Mononuclear cell (primary cell): Measurements from ENCODE around the gene SUMF1. TPM values are rescaled to one million over a fixed set of nuclear protein-coding genes. Genes with fewer than 3 reads are reported as not detected.

ENCODE experiments used
- H3K27me3 ChIP-seq: 2 replicates; pipeline ENCODE4 v1.6.0; 2011; ENCODE audit warnings: low read length, control low read depth; ENCODE audit not compliant: insufficient read depth
- H3K4me1 ChIP-seq: 2 replicates; pipeline ENCODE4 v1.5.1; 2011; ENCODE audit warnings: mild to moderate bottlenecking, low read length, control low read depth; ENCODE audit not compliant: insufficient read depth
- H3K4me3 ChIP-seq: 2 replicates; pipeline ENCODE4 v1.5.1; 2011; ENCODE audit warnings: mild to moderate bottlenecking, low read length, moderate library complexity
- H3K9me3 ChIP-seq: 2 replicates; pipeline ENCODE4 v1.5.1; 2011; ENCODE audit warnings: low read depth, mild to moderate bottlenecking, control low read depth, low read length
- total RNA-seq: library from RNA; depleted of rRNA; stranded (reverse); fragments of >200 nt; gene quantifications from one replicate; pipeline ENCODE4 v1.2.3, GENCODE V29; 2012

Gene SUMF1
- total RNA-seq, 1 donor, result 31.7 TPM

DNA sequence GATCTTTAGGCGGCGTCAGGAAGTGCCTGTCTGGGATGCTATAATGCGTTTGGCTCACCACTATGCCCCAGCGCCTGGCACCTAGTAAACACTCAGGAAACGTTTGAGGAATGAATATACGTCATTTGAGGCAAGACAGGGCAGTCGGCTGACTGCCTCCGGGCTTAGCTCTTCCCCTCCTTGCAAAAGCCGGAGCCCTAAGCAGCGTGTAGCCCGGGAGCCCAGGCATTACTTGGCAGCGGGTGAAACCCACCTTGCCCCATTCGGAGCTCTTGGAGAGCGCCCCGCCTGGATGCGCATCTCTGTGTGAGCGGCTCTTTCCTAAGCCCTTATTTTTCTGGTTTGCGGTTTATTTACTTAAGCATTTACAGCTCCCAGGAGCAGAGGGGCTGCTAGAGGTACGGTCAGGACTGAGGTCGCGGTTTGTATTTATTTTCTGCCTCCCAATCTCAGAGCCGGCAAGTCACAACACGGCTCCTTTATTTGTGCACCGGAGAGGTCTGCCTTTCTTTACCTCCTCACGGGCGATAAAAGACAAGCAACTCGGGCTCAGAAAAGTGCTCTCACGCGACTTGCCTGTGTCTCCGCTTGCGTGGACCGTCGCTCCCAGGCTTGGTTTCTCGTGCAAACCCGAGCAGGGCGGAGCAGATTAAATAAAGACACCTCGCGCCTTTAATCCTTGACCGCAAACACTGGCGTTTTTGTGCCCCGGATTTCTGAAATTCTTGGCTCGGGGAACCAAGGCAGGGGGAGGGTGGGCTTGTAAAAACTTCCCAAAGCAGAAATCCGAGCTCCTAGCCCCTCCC, 25.3 kb upstream of the SUMF1 start:
- H3K4me3 ChIP-seq, result peak overlapping the region; percentile 75

DNA sequence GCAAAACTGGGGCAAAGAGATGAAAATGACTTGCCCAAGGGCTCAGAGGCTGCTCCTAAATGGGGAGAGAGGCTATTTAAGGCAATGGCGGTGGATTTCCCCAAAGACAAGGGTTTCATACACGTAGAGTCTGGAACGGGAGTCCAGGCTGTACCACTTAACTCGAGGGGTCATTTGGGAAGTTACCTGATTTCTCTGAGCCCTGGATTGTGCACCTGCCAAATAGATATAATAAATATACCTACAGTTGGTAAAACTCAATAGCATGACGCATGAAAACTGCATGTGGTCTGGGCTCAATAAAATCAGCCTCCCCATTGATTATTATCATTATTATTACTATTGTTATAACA, 24.8 kb upstream of the SUMF1 start:
- peaks cover 4% of the 10 kb centered on the region for H3K27me3 ChIP-seq
- H3K4me1 ChIP-seq, result peaks cover 39% of the 10 kb centered on the region
- H3K9me3 ChIP-seq, result no peaks in the 10 kb centered on the region
- peak overlapping the region; percentile 75 for H3K4me3 ChIP-seq

More for the DNA sequence above, 25.3 kb upstream of the SUMF1 start:
- Histone ChIP-seq H3K4me1 (peaks cover 39% of the 10 kb centered on the region), H3K27me3 (peaks cover 4% of the 10 kb centered on the region), H3K9me3 (no peaks in the 10 kb centered on the region)

DNA sequence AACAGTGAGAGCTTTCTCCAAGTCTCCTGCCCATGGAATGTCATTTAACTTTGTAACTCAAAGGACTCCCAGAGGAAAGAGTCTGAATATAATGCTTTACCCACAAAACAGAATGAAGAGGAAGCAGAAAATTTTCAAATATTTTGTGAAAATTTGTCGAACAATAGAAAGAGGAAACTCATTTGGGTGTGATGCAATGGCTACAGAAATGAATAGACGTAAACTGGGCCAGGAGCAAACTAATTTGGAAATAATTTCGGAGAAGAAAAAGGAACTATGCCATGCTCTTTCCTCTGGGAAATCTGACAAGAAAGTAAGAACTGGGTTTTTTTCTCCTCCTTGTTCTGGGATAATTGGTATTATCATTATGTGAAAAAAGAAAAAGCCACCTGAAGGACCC, 11.2 kb upstream of the SUMF1 start:
- Histone ChIP-seq H3K27me3 (no peaks in the 10 kb centered on the region), H3K4me3 (no peak overlapping the region), H3K4me1 (peaks cover 52% of the 10 kb centered on the region), H3K9me3 (no peaks in the 10 kb centered on the region)

DNA sequence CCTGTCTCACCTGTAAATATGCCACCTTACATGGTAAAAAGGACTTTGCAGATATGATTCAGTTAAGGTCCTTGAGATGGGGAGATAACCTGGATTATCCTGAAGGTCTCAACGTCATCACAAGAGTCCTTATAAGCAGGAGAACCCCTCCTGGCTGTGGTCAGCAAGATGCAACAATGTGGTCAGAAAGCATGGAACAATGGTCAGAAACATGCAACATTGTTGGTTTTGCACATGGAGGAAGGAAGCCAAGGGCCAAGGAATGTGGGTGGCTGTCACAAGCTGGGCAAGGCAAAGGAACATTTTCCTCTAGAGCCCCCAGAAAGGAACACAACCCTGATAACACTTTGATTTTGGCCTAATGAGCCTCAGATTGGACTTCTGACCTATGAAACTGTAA, 9.4 kb upstream of the SUMF1 start:
- peaks cover 56% of the 10 kb centered on the region for H3K4me1 ChIP-seq
- no peak overlapping the region for H3K4me3 ChIP-seq
- no peaks in the 10 kb centered on the region for H3K9me3 ChIP-seq
- no peaks in the 10 kb centered on the region for H3K27me3 ChIP-seq

DNA sequence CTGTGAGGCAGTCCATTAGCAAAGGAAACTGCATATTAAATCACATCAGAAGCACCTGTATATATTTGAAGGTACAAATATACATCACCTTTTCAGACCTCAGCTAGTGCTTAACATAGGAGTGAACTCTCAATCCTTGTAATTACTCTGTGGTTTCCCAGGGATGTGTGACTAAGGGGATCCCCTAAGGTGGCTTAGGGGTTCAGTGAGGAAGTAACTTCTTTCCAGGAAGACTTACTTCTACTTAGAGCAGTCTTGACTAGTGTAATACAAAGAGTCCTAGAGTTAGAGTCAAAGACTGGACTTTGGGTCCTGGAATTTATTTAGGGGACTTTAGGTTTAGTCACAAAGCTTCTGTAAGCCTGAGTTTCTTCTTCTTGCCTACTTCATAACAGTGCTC, 8.7 kb upstream of the SUMF1 start:
- H3K4me1 ChIP-seq, result peaks cover 56% of the 10 kb centered on the region
- no peaks in the 10 kb centered on the region for H3K27me3 ChIP-seq
- no peaks in the 10 kb centered on the region for H3K9me3 ChIP-seq
- no peak overlapping the region for H3K4me3 ChIP-seq

DNA sequence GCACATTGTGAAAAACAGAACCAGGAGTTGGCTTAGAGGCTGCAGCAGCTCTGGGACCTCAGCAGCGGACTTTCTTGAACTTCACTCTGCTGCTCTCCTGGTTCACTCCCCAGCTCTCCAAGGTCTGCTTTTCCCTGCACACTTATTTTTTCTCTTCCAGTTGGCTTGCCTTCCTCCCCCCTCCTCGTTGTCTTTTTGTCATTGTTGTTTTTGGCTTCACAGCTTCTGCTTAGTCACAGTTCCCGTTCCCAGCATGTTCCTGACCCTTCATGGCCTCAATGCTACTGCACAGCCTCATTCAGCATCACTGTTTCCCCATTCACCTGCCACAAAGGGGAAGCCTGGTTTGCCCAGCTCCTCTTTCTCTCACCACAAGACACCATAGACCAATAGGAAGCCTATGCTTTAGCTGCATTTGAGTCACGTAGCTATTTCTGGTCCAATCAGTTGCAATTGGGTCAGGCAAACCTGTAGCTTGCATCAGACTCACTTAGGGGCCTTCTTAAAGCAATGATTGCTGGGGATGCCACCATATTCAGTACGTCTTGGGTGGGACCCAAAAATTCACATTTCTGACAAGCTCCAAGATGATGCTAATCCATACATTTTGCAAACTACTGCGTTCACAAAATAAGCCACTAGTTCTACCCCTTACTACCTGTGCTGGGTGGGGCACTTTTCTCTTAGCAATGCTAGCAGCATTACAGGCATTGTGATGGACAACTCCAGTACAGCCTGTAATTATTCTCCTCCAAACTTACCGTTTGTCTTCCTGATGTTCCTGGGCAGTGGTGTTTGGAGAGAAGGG, 7.8 kb upstream of the SUMF1 start:
- H3K4me3 ChIP-seq, result no peak overlapping the region
- no peaks in the 10 kb centered on the region for H3K9me3 ChIP-seq
- peaks cover 56% of the 10 kb centered on the region for H3K4me1 ChIP-seq
- no peaks in the 10 kb centered on the region for H3K27me3 ChIP-seq

DNA sequence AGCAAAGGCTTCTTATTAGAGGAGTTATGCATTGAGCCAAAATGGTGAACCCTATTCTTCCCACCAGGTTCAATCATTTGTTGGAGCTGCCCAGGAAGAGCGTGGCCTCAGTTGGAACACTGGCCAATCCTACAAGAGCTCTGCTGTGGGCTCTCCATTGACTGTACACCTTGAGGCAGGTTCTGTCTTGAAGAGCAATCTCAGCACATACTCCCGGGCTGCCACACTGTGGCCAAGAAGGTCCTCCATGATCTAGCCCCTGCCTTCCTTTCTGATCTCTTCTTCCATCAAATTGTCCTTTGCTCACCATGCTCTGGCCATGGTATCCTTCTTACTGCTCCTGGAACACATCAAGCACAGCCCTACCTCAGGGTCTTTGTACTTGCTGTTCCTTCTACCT, 5.7 kb upstream of the SUMF1 start:
- peaks cover 41% of the 10 kb centered on the region for H3K4me1 ChIP-seq
- H3K27me3 ChIP-seq, result no peaks in the 10 kb centered on the region
- H3K9me3 ChIP-seq, result no peaks in the 10 kb centered on the region
- no peak overlapping the region for H3K4me3 ChIP-seq

DNA sequence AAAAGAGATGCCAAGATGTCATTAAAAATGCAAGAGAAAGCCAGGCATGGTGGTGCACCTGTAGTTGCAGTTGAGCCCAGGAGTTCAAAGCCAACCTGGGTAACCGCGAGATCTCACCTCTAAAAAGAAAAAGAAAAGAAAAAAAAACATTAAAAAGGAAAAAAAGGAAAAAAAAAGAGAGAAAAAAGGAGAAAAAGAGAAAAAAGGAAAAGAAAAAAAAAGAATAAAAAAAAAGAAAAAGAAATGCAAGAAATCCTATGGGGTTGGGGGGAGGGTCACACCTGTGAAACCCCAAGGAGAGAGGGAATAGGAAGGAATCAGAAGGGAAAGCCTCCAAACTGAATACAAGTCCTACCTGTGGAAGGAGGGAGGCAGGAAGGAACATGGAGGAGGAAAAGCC, 5.2 kb upstream of the SUMF1 start:
- Histone ChIP-seq H3K4me3 (no peak overlapping the region), H3K9me3 (no peaks in the 10 kb centered on the region), H3K4me1 (peaks cover 39% of the 10 kb centered on the region), H3K27me3 (no peaks in the 10 kb centered on the region)

DNA sequence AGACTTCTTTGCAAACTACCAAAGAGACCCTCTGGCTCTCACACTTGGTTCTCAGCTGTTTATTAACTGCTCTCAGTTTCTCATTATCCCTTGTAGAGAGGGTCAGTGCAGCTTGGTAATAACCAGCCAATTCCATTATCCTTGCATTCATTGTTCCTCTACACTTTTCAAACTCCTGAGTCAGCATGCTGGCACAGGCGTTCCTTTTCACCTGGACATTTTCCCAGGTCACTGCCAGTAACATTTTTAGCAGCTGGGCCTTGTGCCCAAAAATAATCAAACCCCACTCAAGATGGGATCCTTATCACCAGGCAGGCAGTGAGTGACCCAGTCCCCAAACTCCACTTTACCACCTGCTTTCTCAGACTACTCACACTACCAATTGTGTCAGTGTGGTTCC, 4.8 kb upstream of the SUMF1 start:
- Histone ChIP-seq H3K4me1 (peaks cover 37% of the 10 kb centered on the region), H3K9me3 (no peaks in the 10 kb centered on the region), H3K27me3 (no peaks in the 10 kb centered on the region), H3K4me3 (no peak overlapping the region)

DNA sequence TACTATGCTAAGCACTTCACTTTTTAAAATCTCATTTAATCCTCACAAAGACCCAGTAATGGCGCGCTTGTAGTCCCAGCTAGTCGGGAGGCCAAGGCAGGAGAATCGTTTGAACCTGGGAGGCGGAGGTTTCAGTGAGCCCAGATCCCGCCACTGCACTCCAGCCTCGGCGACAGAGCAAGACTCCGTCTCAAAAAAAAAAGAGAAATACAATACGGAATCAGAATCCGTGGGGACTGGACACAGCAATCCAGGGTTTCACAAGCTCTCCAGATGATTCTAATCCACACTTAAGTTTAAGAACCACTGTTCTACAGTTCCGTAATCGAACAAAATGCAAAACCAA, 426 bp upstream of the SUMF1 start:
- Histone ChIP-seq H3K4me3 (peak overlapping the region; percentile 68), H3K4me1 (peaks cover 24% of the 10 kb centered on the region), H3K27me3 (no peaks in the 10 kb centered on the region), H3K9me3 (no peaks in the 10 kb centered on the region)

DNA sequence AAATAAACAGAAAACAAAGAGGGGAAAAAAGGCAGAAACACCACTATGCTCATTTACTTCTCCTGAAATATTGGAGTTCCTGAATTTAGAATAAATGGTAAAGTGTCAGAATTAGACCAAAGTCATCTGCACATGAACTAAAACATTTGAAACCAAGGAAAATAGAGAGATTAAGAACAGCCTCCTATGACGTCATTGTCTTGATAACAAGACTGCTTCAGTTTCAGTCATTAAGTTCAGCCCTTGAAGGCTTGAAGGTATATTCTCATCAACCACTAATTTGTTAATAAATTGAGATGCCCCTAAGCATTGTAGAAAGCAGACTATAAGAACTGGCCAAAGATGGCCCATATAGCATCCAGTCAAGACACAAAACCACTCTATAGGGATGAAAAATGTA, 2.5 kb downstream of the SUMF1 start:
- Histone ChIP-seq H3K4me1 (peaks cover 34% of the 10 kb centered on the region), H3K27me3 (no peaks in the 10 kb centered on the region), H3K9me3 (no peaks in the 10 kb centered on the region), H3K4me3 (no peak overlapping the region)

DNA sequence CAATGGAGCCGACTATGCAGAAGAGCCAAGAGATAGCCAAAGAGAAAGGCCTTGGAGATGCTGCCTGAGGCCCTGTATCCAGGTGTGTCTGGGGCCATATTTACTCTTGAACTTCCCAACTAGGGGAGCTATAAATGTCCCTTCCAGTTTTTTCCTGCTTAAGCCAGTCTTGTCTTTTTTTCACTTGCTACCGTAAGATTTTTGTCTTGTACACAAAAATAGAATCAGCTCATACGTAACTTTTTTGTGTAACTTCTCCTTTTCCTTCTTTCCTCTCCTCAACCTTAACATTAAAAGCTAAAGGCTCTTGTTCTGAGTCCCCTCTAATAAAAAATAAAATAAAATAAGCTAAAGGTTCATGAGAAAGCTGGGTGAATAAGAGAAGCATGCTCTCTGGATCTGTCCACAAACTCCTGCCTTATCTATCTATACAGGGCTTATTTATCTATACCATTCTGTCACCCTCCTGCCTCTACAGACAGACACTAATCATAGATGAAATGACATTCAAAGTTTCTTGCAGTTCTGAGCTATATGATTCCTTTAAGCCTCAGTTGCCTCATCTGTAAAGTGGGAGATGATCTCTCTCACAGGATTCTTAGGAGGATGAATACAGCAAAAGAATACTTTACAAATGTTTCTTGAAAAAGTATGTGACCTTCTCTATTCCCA, 4.6 kb downstream of the SUMF1 start:
- H3K4me1 ChIP-seq, result peaks cover 33% of the 10 kb centered on the region
- no peaks in the 10 kb centered on the region for H3K9me3 ChIP-seq
- H3K4me3 ChIP-seq, result no peak overlapping the region
- H3K27me3 ChIP-seq, result no peaks in the 10 kb centered on the region

DNA sequence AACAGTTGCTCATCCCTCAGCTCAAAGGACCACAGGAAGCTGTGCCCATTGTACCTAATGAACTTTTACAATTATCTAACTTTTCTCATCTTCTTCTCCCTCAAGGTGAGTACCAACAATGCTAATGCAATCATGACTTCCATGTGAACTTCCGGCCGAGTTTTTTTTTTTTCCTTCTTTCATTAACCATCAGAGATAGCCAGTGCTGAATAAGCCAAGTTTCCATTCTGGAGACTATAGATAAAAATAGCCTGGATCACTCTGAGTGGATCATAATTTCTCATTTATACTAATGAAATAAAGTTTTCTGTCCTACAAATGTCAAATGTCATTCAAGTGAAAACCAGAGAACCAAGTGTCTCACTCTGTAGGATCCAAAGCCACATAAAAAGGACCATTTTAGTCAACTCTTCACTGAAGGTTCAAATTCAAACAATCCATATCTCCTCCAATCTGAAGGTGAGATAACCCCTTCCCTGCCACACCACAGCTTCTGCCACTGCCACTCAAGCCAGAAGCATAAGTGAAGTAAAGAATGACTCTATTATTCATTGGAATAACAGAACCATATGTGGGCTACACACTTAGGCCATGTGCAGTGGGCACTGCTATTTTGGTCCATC, 5.5 kb downstream of the SUMF1 start:
- no peak overlapping the region for H3K4me3 ChIP-seq
- H3K27me3 ChIP-seq, result no peaks in the 10 kb centered on the region
- peaks cover 27% of the 10 kb centered on the region for H3K4me1 ChIP-seq
- no peaks in the 10 kb centered on the region for H3K9me3 ChIP-seq

DNA sequence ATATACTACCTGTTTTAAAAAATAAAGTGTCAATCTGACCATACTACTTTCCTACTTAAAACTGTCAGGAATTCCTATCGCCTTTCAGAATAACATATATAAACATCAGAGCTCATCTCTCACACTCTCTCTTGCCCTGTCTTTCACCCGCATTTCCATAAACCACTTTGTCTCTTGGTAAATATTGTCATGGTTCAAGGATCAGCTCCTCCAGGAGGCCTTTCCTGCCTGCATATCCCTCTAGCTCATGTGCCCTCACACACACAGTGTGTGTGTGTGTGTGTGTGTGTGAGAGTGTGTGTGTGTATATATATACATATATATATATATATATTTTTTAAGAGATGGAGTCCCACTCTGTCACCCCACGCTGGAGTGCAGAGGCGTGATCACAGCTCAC, 6.7 kb downstream of the SUMF1 start:
- Histone ChIP-seq H3K4me3 (no peak overlapping the region), H3K27me3 (no peaks in the 10 kb centered on the region)

DNA sequence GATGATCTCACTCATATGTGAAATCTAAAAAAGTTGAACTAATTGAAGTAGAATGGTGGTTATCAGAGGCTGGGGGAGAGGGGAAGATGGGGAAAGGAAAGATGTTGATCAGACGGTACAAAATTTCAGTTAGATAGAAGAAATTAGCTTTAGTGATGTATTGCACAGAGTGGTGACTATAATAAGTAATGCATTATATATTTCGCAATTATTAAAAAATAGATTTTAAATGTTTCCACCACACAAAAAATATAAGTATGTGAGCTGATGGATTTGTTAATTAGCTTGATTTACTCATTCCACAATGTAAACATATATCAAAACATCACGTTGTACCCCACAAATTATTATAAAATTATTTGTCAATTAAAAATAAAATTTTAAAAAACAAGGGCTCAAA, 8.1 kb downstream of the SUMF1 start:
- Histone ChIP-seq H3K4me1 (peaks cover 19% of the 10 kb centered on the region), H3K9me3 (no peaks in the 10 kb centered on the region), H3K27me3 (no peaks in the 10 kb centered on the region), H3K4me3 (no peak overlapping the region)

More for the DNA sequence above, 6.7 kb downstream of the SUMF1 start:
- H3K9me3 ChIP-seq, result no peaks in the 10 kb centered on the region
- peaks cover 19% of the 10 kb centered on the region for H3K4me1 ChIP-seq
